HepG2 (cell line): ENCODE results near the gene SMAD3.

Experiments used
- BHLHE40 ChIP-seq: IDR thresholded peaks from 2 replicates; pipeline ENCODE4 v1.6.1; 2011; ENCODE audit warnings: low read length, improper control_type of control experiment
- EZH2 ChIP-seq: conservative IDR thresholded peaks from 2 replicates; pipeline ENCODE4 v1.6.1; 2012; ENCODE audit warnings: mild to moderate bottlenecking, low read depth, low read length, moderate library complexity
- FOXM1 ChIP-seq: sonication (generic); formaldehyde crosslinking; IDR thresholded peaks from 2 replicates; pipeline ENCODE4 v1.5.0; 2020; ENCODE audit warnings: missing genetic modification reagents
- PHF20 ChIP-seq: sonication (generic); formaldehyde crosslinking; IDR thresholded peaks from 2 replicates; pipeline ENCODE4 v1.5.0; 2020; ENCODE audit warnings: mild to moderate bottlenecking, missing genetic modification reagents
- POLR2A ChIP-seq, 2 experiments: IDR thresholded peaks; 2 replicates each; pipeline ENCODE4 v1.6.1; 2011; ENCODE audit warnings: low read depth in 2 of 2, low read length in 2 of 2, mild to moderate bottlenecking in 1 of 2, moderate library complexity in 1 of 2; ENCODE audit not compliant: insufficient read depth in 1 of 2
- ZFP90 ChIP-seq: sonication (generic); formaldehyde crosslinking; IDR thresholded peaks from 2 replicates; pipeline ENCODE4 v1.8.0; 2022; ENCODE audit warnings: missing genetic modification reagents, mild to moderate bottlenecking, inconsistent platforms, borderline replicate concordance
- ZNF10 ChIP-seq: sonication (generic); formaldehyde crosslinking; IDR thresholded peaks from 2 replicates; pipeline ENCODE4 v1.4.0; 2020; ENCODE audit warnings: mild to moderate bottlenecking, low read depth, missing genetic modification reagents, borderline replicate concordance
- TF ChIP-seq, protein P1 (sequence below): sonication (generic); formaldehyde crosslinking; IDR thresholded peaks from 2 replicates; pipeline ENCODE4 v1.5.0; 2020; ENCODE audit warnings: mild to moderate bottlenecking, missing genetic modification reagents, moderate library complexity

DNA sequence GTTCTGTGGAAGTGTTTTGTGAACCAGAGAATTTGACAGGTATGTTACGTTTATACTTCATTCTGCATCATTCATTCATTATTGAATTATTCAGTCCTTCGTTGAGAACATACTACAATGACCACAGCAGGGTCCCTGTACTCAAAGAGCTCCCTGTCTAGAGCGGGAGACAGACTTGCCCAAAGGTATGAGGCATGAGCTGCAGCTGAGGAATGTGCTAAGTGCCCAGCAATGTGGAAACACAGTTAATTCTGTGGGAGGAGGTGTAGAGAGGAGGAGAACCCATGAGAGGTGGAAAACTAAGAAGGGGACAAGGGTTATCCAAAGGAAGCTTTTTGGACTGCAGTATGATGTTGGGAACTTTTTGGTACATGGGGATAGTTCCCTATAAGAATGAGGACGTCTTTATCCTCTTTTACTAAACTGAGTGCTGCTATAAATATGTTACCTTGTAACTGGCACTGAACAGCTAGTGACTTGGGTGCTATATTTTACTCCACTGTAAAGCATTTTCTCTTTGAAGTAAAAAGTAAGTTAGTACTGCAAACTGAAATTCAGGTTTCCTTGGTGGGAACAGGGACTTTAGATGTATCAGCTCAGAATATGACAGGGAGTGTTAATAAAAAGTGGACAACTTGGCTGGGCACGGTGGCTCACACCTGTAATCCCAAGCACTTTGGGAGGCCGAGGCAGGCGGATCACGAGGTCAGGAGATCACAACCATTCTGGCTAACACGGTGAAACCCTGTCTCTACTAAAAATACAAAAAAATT lies 5.7 kb downstream of the SMAD3 start:
- TF ChIP-seq, protein P1, sequence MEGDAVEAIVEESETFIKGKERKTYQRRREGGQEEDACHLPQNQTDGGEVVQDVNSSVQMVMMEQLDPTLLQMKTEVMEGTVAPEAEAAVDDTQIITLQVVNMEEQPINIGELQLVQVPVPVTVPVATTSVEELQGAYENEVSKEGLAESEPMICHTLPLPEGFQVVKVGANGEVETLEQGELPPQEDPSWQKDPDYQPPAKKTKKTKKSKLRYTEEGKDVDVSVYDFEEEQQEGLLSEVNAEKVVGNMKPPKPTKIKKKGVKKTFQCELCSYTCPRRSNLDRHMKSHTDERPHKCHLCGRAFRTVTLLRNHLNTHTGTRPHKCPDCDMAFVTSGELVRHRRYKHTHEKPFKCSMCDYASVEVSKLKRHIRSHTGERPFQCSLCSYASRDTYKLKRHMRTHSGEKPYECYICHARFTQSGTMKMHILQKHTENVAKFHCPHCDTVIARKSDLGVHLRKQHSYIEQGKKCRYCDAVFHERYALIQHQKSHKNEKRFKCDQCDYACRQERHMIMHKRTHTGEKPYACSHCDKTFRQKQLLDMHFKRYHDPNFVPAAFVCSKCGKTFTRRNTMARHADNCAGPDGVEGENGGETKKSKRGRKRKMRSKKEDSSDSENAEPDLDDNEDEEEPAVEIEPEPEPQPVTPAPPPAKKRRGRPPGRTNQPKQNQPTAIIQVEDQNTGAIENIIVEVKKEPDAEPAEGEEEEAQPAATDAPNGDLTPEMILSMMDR: no peak
- TF ChIP-seq FOXM1 (no peak), POLR2A (IDR thresholded peaks at IDR 0.05; ENCODE audit: insufficient read depth in 1 of 2, low read depth in 2 of 2, low read length in 2 of 2) (no peak), ZFP90 (CRISPR knock-in tag) (no peak), ZNF10 (CRISPR knock-in tag) (no peak), BHLHE40 (no peak), EZH2 (no peak), PHF20 (CRISPR knock-in tag) (no peak)
